ENCODE data around the gene DBNDD1.
"Not testable (repeated sequence)": the region's sequence is repeated elsewhere in the genome, so short reads cannot be mapped to it uniquely, and the experiment has no call there.

DBNDD1 gene

GRCh38 chr16:90011908-90012501 lies 7.3 kb downstream of the DBNDD1 start:
- DNase-seq (ENCODE audit: low read depth in 2 of 2): no peak

- no peak for DNase-seq (ENCODE audit: low read depth in 2 of 2)
Observed at GRCh38 chr16:90011508-90011819, 7.8 kb downstream of the DBNDD1 start.

GRCh38 chr16:90010676-90011507 lies 8.4 kb downstream of the DBNDD1 start:
- no peak for DNase-seq (ENCODE audit: low read depth in 2 of 2)

- DNase-seq (ENCODE audit: low read depth in 2 of 2): no peak
Observed at GRCh38 chr16:90009172-90009899, 9.9 kb downstream of the DBNDD1 start.

GRCh38 chr16:90008708-90009145 lies 10.5 kb downstream of the DBNDD1 start:
- peak; percentile 62 to 66 for DNase-seq (ENCODE audit: low read depth in 2 of 2)

- DNase-seq (ENCODE audit: low read depth in 2 of 2): not testable (repeated sequence)
Observed at GRCh38 chr16:90007635-90008234, 11.5 kb downstream of the DBNDD1 start.

- DNase-seq (ENCODE audit: low read depth in 2 of 2): no peak
Observed at GRCh38 chr16:90007015-90007414, 12.2 kb downstream of the DBNDD1 start.

- DNase-seq (ENCODE audit: low read depth in 2 of 2): no peak
Observed at GRCh38 chr16:90005956-90006663, 13.1 kb downstream of the DBNDD1 start.

GRCh38 chr16:90004577-90004976 lies 14.7 kb downstream of the DBNDD1 start:
- DNase-seq (ENCODE audit: low read depth in 2 of 2): no peak

GRCh38 chr16:90002759-90003158 lies 16.5 kb downstream of the DBNDD1 start:
- no peak for DNase-seq (ENCODE audit: low read depth in 2 of 2)

GRCh38 chr16:90001761-90002503 lies 17.3 kb downstream of the DBNDD1 start:
- no peak for DNase-seq (ENCODE audit: low read depth in 2 of 2)

GRCh38 chr16:90000733-90001427 lies 18.4 kb downstream of the DBNDD1 start:
- no peak for DNase-seq (ENCODE audit: low read depth in 2 of 2)

GRCh38 chr16:89999831-90000574 lies 19.3 kb downstream of the DBNDD1 start:
- no peak for DNase-seq (ENCODE audit: low read depth in 2 of 2)

- DNase-seq (ENCODE audit: low read depth in 2 of 2): no peak
Observed at GRCh38 chr16:89996178-89996489, 23.1 kb downstream of the DBNDD1 start.

- DNase-seq (ENCODE audit: low read depth in 2 of 2): peak; percentile 36 to 40
Observed at GRCh38 chr16:89995475-89996177, 23.6 kb downstream of the DBNDD1 start.

GRCh38 chr16:89994721-89995474 lies 24.4 kb downstream of the DBNDD1 start:
- peak; percentile 34 to 44 for DNase-seq (ENCODE audit: low read depth in 2 of 2)

GRCh38 chr16:89994389-89994720 lies 24.9 kb downstream of the DBNDD1 start:
- no peak for DNase-seq (ENCODE audit: low read depth in 2 of 2)

- no peak for DNase-seq (ENCODE audit: low read depth in 2 of 2)
Observed at GRCh38 chr16:89993971-89994370, 25.3 kb downstream of the DBNDD1 start.

- no peak for DNase-seq (ENCODE audit: low read depth in 2 of 2)
Observed at GRCh38 chr16:89993377-89993776, 25.9 kb downstream of the DBNDD1 start.
